Measurements from ENCODE around the gene HTT.

DNA sequence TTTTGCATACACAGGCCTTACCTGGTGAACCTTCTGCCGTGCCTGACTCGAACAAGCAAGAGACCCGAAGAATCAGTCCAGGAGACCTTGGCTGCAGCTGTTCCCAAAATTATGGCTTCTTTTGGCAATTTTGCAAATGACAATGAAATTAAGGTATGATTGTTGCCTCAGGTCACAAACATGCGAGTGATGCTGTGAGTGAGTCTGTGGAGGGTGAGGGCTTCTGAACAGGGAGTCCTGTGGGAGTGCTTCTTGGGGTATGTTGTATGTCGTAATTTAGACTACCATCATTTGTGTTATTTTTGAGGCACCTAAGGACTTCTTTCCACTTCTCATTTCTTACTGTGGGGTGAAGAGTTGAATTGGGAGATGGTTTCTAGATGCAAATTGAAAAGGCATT, 32.8 kb downstream of the HTT start:
- TF ChIP-seq YY1 (IDR thresholded peaks at IDR 0.05) = no peak
- TF ChIP-seq, protein P1, sequence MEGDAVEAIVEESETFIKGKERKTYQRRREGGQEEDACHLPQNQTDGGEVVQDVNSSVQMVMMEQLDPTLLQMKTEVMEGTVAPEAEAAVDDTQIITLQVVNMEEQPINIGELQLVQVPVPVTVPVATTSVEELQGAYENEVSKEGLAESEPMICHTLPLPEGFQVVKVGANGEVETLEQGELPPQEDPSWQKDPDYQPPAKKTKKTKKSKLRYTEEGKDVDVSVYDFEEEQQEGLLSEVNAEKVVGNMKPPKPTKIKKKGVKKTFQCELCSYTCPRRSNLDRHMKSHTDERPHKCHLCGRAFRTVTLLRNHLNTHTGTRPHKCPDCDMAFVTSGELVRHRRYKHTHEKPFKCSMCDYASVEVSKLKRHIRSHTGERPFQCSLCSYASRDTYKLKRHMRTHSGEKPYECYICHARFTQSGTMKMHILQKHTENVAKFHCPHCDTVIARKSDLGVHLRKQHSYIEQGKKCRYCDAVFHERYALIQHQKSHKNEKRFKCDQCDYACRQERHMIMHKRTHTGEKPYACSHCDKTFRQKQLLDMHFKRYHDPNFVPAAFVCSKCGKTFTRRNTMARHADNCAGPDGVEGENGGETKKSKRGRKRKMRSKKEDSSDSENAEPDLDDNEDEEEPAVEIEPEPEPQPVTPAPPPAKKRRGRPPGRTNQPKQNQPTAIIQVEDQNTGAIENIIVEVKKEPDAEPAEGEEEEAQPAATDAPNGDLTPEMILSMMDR (IDR thresholded peaks at IDR 0.05; ENCODE audit: low read depth, low read length, missing input control) = no peak
- no peak for TF ChIP-seq SP1 (IDR thresholded peaks at IDR 0.05)
- no peak for TF ChIP-seq RAD21 (IDR thresholded peaks at IDR 0.05)
- TF ChIP-seq, protein P2, sequence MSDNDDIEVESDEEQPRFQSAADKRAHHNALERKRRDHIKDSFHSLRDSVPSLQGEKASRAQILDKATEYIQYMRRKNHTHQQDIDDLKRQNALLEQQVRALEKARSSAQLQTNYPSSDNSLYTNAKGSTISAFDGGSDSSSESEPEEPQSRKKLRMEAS (IDR thresholded peaks at IDR 0.05) = no peak
- no peak for TF ChIP-seq TAF1 (conservative IDR thresholded peaks at IDR 0.05)
- no peak for TF ChIP-seq EGR1 (IDR thresholded peaks at IDR 0.05; ENCODE audit: low read depth in 2 of 2)
- no peak for TF ChIP-seq JUND (IDR thresholded peaks at IDR 0.05)
- TF ChIP-seq HNF4A (conservative IDR thresholded peaks at IDR 0.05) = no peak
- TF ChIP-seq, protein P3, sequence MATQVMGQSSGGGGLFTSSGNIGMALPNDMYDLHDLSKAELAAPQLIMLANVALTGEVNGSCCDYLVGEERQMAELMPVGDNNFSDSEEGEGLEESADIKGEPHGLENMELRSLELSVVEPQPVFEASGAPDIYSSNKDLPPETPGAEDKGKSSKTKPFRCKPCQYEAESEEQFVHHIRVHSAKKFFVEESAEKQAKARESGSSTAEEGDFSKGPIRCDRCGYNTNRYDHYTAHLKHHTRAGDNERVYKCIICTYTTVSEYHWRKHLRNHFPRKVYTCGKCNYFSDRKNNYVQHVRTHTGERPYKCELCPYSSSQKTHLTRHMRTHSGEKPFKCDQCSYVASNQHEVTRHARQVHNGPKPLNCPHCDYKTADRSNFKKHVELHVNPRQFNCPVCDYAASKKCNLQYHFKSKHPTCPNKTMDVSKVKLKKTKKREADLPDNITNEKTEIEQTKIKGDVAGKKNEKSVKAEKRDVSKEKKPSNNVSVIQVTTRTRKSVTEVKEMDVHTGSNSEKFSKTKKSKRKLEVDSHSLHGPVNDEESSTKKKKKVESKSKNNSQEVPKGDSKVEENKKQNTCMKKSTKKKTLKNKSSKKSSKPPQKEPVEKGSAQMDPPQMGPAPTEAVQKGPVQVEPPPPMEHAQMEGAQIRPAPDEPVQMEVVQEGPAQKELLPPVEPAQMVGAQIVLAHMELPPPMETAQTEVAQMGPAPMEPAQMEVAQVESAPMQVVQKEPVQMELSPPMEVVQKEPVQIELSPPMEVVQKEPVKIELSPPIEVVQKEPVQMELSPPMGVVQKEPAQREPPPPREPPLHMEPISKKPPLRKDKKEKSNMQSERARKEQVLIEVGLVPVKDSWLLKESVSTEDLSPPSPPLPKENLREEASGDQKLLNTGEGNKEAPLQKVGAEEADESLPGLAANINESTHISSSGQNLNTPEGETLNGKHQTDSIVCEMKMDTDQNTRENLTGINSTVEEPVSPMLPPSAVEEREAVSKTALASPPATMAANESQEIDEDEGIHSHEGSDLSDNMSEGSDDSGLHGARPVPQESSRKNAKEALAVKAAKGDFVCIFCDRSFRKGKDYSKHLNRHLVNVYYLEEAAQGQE (IDR thresholded peaks at IDR 0.05) = no peak
- no peak for TF ChIP-seq HNF4G (IDR thresholded peaks at IDR 0.05)
- no peak for TF ChIP-seq GABPA (IDR thresholded peaks at IDR 0.05 in 1 of 2, conservative IDR thresholded peaks at IDR 0.05 in 1 of 2)
- TF ChIP-seq FOXA1 (IDR thresholded peaks at IDR 0.05) = no peak
